ENCODE data around the gene IGSF21.

IGSF21 gene

DNA sequence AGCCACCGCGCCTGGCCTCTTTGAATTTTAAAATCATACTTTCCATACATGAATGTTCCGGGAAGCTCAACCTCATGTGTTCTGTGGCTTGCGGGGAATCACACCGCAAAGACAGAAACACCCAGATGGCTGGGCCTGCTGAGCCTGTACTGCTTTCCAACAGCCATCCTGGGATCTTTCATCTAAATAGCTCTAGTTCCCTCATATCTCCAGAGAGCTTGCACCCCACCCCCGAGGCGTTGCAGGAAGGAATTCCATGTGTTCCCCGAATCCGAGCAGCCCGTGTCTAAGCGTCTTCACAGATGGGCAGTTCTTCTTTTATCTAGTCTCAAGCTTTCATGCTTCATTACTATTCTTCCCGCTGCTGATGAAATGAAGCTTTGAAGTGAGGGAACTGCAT is 66.4 kb downstream of the IGSF21 start:
- in situ Hi-C loops (cut with MboI; ENCODE audit: low sequenced_read_pairs) = no loop called here
- no peaks in the 10 kb centered on the region for H3K4me1 ChIP-seq
- DNase-seq (ENCODE audit: low spot score in 2 of 2) = no peak
- H3K4me3 ChIP-seq = no peak overlapping the region
- H3K27me3 ChIP-seq (ENCODE audit: low read depth) = peaks cover 25% of the 10 kb centered on the region
- no peaks in the 10 kb centered on the region for H3K36me3 ChIP-seq (replicated peaks)
- H3K9me3 ChIP-seq = no peaks in the 10 kb centered on the region

GRCh38 chr1:18175051-18175450 is 67.5 kb downstream of the IGSF21 start:
- H3K36me3 ChIP-seq (replicated peaks) = no peaks in the 10 kb centered on the region
- H3K27me3 ChIP-seq (ENCODE audit: low read depth) = peaks cover 25% of the 10 kb centered on the region
- H3K4me1 ChIP-seq = no peaks in the 10 kb centered on the region
- no peak overlapping the region for H3K4me3 ChIP-seq
- in situ Hi-C loops (cut with MboI; ENCODE audit: low sequenced_read_pairs) = no loop called here
- no peak for DNase-seq (ENCODE audit: low spot score in 2 of 2)
- H3K9me3 ChIP-seq = no peaks in the 10 kb centered on the region

DNA sequence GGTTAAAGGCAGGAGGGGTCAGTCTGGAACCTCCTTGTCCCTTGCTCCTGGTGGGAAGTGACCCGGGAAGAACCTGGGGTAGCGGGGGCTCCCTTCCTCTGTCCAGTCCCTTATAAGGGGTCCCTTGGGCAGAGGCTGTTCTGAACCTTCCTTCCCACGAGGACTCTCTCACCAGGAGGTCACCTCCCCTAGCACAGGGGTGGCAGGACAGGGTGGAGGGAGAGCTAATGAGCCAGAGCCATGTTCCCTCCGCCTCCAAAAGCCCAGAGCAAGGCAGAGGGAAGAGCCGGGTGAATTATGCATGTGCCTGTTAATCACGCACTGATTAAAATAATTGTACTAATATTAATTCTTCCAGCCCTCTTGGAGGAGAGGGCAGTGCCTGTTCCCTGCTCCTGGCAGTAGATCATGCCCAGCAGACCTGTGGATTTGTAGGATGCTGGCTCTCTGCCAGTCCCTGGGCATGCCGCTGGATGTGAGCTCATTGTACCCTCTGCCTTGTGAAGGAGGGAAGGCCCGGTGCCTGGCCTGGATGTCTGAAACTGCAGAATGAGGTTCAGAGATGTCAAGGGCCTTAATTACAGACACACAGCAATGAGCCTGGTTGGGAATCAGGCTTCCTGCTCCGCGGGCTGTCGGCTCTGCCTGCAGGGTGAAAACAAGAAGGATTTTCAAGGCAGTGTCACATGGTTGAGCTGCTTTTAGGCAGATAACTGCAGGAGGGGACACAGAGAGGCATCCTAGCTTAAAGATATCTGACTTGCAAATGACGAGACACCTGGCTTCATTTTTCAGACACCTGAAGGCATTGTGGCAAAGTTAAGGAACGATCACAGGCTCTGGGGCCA is 68.2 kb downstream of the IGSF21 start:
- in situ Hi-C loops (cut with MboI; ENCODE audit: low sequenced_read_pairs) = no loop called here
- no peaks in the 10 kb centered on the region for H3K4me1 ChIP-seq
- H3K36me3 ChIP-seq (replicated peaks) = no peaks in the 10 kb centered on the region
- DNase-seq (ENCODE audit: low spot score in 2 of 2) = no peak
- H3K4me3 ChIP-seq = no peak overlapping the region
- no peaks in the 10 kb centered on the region for H3K9me3 ChIP-seq
- peaks cover 28% of the 10 kb centered on the region for H3K27me3 ChIP-seq (ENCODE audit: low read depth)

DNA sequence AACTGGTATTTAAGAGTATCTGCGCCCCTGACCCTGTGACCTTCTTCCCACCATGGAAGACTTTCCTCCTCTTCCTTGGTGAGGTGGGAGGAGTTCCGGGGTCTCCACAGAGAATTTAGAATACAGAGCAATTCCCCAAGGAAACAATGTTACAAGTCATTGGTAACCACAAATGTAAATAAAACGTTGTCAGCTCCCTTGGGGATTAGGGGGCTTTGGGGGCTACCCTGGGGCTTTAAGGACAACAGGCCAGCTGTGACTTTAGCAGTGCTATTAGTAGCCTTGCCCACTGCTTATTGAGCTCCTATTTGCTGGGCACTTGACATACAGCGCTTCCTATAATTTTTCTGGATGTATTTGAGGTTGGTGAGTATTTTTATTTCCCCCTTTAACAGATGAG is 69.0 kb downstream of the IGSF21 start:
- Histone ChIP-seq H3K9me3 (no peaks in the 10 kb centered on the region), H3K4me1 (no peaks in the 10 kb centered on the region), H3K27me3 (ENCODE audit: low read depth) (peaks cover 28% of the 10 kb centered on the region), H3K36me3 (replicated peaks) (no peaks in the 10 kb centered on the region), H3K4me3 (no peak overlapping the region)
- in situ Hi-C loops (cut with MboI; ENCODE audit: low sequenced_read_pairs) = no loop called here
- no peak for DNase-seq (ENCODE audit: low spot score in 2 of 2)

DNA sequence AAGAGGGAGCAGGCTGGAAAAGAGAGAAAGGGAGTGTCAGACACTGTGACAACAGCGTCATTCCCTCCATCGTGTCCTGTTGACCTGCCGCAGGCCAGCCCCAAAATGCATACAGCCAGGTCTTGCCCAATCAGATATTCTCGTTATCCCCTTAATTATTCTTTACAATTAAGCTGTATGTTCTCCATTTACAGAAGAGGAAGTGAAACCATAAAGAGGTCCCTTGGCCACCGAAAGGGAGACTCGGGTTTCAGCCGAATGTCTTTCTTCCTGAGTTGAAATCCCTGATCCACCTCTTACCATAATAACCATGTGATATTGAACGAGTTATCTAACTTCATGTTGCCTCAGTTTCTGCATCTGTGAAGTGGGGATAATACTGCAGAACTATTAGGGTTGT is 70.5 kb downstream of the IGSF21 start:
- Histone ChIP-seq H3K4me3 (no peak overlapping the region), H3K36me3 (replicated peaks) (no peaks in the 10 kb centered on the region), H3K27me3 (ENCODE audit: low read depth) (peaks cover 28% of the 10 kb centered on the region), H3K9me3 (no peaks in the 10 kb centered on the region), H3K4me1 (no peaks in the 10 kb centered on the region)
- DNase-seq (ENCODE audit: low spot score in 2 of 2) = no peak
- in situ Hi-C loops (cut with MboI; ENCODE audit: low sequenced_read_pairs) = no loop called here

GRCh38 chr1:18179009-18179408 is 71.4 kb downstream of the IGSF21 start:
- H3K36me3 ChIP-seq (replicated peaks) = no peaks in the 10 kb centered on the region
- no peak overlapping the region for H3K4me3 ChIP-seq
- no peak for DNase-seq (ENCODE audit: low spot score in 2 of 2)
- no peaks in the 10 kb centered on the region for H3K4me1 ChIP-seq
- H3K9me3 ChIP-seq = no peaks in the 10 kb centered on the region
- peaks cover 25% of the 10 kb centered on the region; the same call in 1 of the 2 replicates for H3K27me3 ChIP-seq (ENCODE audit: low read depth)
- in situ Hi-C loops (cut with MboI; ENCODE audit: low sequenced_read_pairs) = no loop called here

DNA sequence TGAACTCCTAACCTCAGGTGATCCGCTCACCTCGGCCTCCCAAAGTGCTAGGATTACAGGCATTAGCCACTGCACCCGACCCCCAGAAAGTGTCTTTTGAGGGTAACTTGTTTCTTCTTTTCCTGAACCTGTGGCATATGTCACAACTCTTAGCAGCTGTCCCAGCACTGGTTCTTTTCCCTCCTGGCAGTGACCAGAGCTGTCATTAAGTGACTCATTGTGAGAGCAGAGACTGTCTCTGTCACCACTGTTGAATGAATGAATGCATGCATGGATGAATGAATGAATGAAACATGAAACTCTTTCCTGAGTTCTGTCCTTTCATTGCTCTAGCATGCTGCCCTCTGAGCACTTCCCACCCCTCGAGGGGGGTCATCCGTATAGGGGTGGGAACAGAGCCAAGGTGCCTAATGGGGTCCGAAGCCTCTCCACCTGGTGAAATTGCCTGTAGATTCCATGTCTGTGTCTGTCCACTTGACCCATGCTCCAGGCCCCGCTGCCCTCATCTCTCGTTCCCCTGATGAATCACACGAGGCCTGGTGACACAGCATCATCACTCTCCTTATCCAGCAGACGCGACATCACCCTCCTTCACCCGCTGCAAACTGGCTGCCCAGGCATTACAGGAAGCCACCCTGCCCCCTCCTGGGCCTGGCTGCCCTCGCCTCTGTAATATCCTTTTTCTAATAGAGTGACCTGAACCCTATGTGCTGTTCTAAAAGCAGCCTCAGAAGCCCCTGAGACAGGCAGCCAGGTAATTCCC is 75.0 kb downstream of the IGSF21 start:
- Histone ChIP-seq H3K4me1 (no peaks in the 10 kb centered on the region), H3K27me3 (ENCODE audit: low read depth) (peaks cover 17% of the 10 kb centered on the region), H3K9me3 (no peaks in the 10 kb centered on the region), H3K36me3 (replicated peaks) (no peaks in the 10 kb centered on the region), H3K4me3 (no peak overlapping the region)
- DNase-seq (ENCODE audit: low spot score in 2 of 2) = no peak
- in situ Hi-C loops (cut with MboI; ENCODE audit: low sequenced_read_pairs) = no loop called here

GRCh38 chr1:18183533-18183932 is 75.9 kb downstream of the IGSF21 start:
- Histone ChIP-seq H3K4me3 (no peak overlapping the region), H3K27me3 (ENCODE audit: low read depth) (peaks cover 11% of the 10 kb centered on the region; the same call in 1 of the 2 replicates), H3K36me3 (replicated peaks) (no peaks in the 10 kb centered on the region), H3K4me1 (no peaks in the 10 kb centered on the region), H3K9me3 (no peaks in the 10 kb centered on the region)
- DNase-seq (ENCODE audit: low spot score in 2 of 2) = no peak
- in situ Hi-C loops (cut with MboI; ENCODE audit: low sequenced_read_pairs) = no loop called here

- in situ Hi-C loops (cut with MboI; ENCODE audit: low sequenced_read_pairs) = no loop called here
- no peak overlapping the region for H3K4me3 ChIP-seq
- H3K36me3 ChIP-seq (replicated peaks) = no peaks in the 10 kb centered on the region
- peaks cover 11% of the 10 kb centered on the region; the same call in 1 of the 2 replicates for H3K27me3 ChIP-seq (ENCODE audit: low read depth)
- no peaks in the 10 kb centered on the region for H3K4me1 ChIP-seq
- H3K9me3 ChIP-seq = no peaks in the 10 kb centered on the region
- DNase-seq (ENCODE audit: low spot score in 2 of 2) = no peak
Measured at GRCh38 chr1:18187054-18187453, 79.5 kb downstream of the IGSF21 start.

DNA sequence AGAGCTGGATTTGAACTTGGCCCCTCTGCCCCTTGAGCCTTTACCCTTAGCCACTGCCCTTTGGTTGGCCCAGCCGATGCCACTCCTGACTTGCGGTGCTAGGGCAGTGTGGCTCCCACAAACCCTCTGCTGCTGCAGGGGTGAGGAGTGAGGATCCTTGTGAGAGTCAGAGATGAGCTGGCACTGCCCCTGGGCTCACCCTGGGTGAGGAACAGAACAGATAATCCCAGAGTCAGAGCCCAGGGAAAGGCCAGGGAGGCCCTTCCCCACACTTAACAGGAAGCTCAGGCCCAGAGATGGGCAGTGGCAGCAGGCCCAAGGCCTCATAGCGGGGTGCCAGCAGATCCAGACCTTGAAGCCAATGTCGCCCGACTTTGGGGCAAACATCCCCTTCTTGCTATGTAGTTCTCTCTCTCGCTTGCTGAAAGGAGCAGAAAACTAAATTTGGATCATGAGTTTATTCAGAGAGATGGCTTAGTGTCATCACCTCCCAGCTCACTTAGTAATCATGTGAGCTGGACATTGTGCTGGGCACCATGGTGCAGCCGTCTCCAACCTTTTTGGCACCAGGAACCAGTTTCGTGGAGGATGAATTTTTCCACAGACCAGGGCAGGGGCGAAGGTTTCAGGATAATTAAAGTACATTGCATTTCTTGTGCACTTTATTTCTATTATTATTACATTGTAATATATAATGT is 81.4 kb downstream of the IGSF21 start:
- Histone ChIP-seq H3K4me3 (no peak overlapping the region), H3K36me3 (replicated peaks) (no peaks in the 10 kb centered on the region), H3K4me1 (no peaks in the 10 kb centered on the region), H3K9me3 (no peaks in the 10 kb centered on the region), H3K27me3 (ENCODE audit: low read depth) (peaks cover 11% of the 10 kb centered on the region; the same call in 1 of the 2 replicates)
- no peak for DNase-seq (ENCODE audit: low spot score in 2 of 2)
- in situ Hi-C loops (cut with MboI; ENCODE audit: low sequenced_read_pairs) = no loop called here

- H3K4me1 ChIP-seq = no peaks in the 10 kb centered on the region
- H3K9me3 ChIP-seq = no peaks in the 10 kb centered on the region
- no peaks in the 10 kb centered on the region for H3K36me3 ChIP-seq (replicated peaks)
- in situ Hi-C loops (cut with MboI; ENCODE audit: low sequenced_read_pairs) = no loop called here
- no peak overlapping the region for H3K4me3 ChIP-seq
- no peak for DNase-seq (ENCODE audit: low spot score in 2 of 2)
- peaks cover 18% of the 10 kb centered on the region; the same call in 1 of the 2 replicates for H3K27me3 ChIP-seq (ENCODE audit: low read depth)
Measured at GRCh38 chr1:18190598-18190997, 83.0 kb downstream of the IGSF21 start.

DNA sequence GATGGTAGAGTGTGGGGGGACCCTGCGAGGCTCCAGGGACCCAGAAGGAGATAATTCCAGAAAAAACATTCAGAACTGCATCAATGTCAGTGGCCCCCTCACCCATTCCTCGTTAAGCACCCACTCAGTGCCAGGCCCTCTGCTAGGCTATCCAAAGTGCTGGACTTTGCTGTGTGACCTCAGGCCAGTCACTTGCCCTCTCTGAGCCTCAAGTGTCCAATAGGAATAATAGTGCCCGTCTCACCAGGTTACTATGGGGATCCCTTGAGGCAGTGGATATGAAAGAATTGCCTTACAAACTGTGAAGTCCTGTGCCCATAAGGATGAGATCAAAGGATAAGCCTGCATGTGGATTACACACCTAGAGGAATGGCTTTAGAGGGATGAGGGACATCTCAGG is 83.4 kb downstream of the IGSF21 start:
- no peaks in the 10 kb centered on the region for H3K9me3 ChIP-seq
- H3K4me3 ChIP-seq = no peak overlapping the region
- H3K4me1 ChIP-seq = no peaks in the 10 kb centered on the region
- H3K27me3 ChIP-seq (ENCODE audit: low read depth) = peaks cover 21% of the 10 kb centered on the region
- H3K36me3 ChIP-seq (replicated peaks) = no peaks in the 10 kb centered on the region
- DNase-seq (ENCODE audit: low spot score in 2 of 2) = no peak
- in situ Hi-C loops (cut with MboI; ENCODE audit: low sequenced_read_pairs) = no loop called here

- Histone ChIP-seq H3K4me3 (no peak overlapping the region), H3K27me3 (ENCODE audit: low read depth) (peaks cover 23% of the 10 kb centered on the region), H3K36me3 (replicated peaks) (no peaks in the 10 kb centered on the region), H3K4me1 (no peaks in the 10 kb centered on the region), H3K9me3 (no peaks in the 10 kb centered on the region)
- in situ Hi-C loops (cut with MboI; ENCODE audit: low sequenced_read_pairs) = no loop called here
- no peak for DNase-seq (ENCODE audit: low spot score in 2 of 2)
Measured at GRCh38 chr1:18191481-18192155, 84.0 kb downstream of the IGSF21 start.

Measured in HAP-1 (cell line).